CD4-positive, alpha-beta T cell treated with Interleukin-4 for 4 hours (primary cell): ENCODE measurements around the gene PDE3A.
"Not testable (repeated sequence)": the region's sequence is repeated elsewhere in the genome, so short reads cannot be mapped to it uniquely, and the experiment has no call there.

Source experiments
- DNase-seq: peaks from one replicate; pipeline ENCODE4 v3.0.0-alpha.2; 2020

The PDE3A gene

GRCh38 chr12:20368114-20368650 lies at the start of gene PDE3A:
TSS of gene PDE3A (plus strand) at chr12:20368537. CDS start at chr12:20369285, 748 bp downstream.
- no peak for DNase-seq

- DNase-seq = no peak
These were observed 49.0 kb upstream of the PDE3A start for GRCh38 chr12:20319366-20319765.

GRCh38 chr12:20320552-20320951 lies 47.8 kb upstream of the PDE3A start:
- DNase-seq = no peak

GRCh38 chr12:20330826-20331505 lies 37.4 kb upstream of the PDE3A start:
- not testable (repeated sequence) for DNase-seq

- DNase-seq = no peak
These were observed 29.3 kb upstream of the PDE3A start for GRCh38 chr12:20339060-20339459.

- DNase-seq = no peak
These were observed 26.2 kb upstream of the PDE3A start for GRCh38 chr12:20342111-20342510.

GRCh38 chr12:20345866-20346265 lies 22.5 kb upstream of the PDE3A start:
- no peak for DNase-seq

GRCh38 chr12:20350026-20350425 lies 18.3 kb upstream of the PDE3A start:
- DNase-seq = no peak

GRCh38 chr12:20350495-20350894 lies 17.8 kb upstream of the PDE3A start:
- DNase-seq = no peak

GRCh38 chr12:20351406-20351805 lies 16.9 kb upstream of the PDE3A start:
- DNase-seq = no peak

- DNase-seq = no peak
These were observed 12.3 kb upstream of the PDE3A start for GRCh38 chr12:20356048-20356447.

- no peak for DNase-seq
These were observed 7.9 kb upstream of the PDE3A start for GRCh38 chr12:20360407-20360806.

- no peak for DNase-seq
These were observed 6.9 kb upstream of the PDE3A start for GRCh38 chr12:20361416-20361815.

GRCh38 chr12:20364501-20364900 lies 3.8 kb upstream of the PDE3A start:
- no peak for DNase-seq

- no peak for DNase-seq
These were observed 1.4 kb upstream of the PDE3A start for GRCh38 chr12:20366776-20367409.

- no peak for DNase-seq
These were observed 689 bp upstream of the PDE3A start for GRCh38 chr12:20367583-20368113.

GRCh38 chr12:20368651-20369304 lies 441 bp downstream of the PDE3A start:
- no peak for DNase-seq

- DNase-seq = no peak
These were observed 1.1 kb downstream of the PDE3A start for GRCh38 chr12:20369305-20370013.

- DNase-seq = no peak
These were observed 1.7 kb downstream of the PDE3A start for GRCh38 chr12:20370014-20370386.

- DNase-seq = no peak
These were observed 2.7 kb downstream of the PDE3A start for GRCh38 chr12:20370866-20371519.

GRCh38 chr12:20372326-20373096 lies 4.2 kb downstream of the PDE3A start:
- DNase-seq = no peak

GRCh38 chr12:20374795-20375194 lies 6.5 kb downstream of the PDE3A start:
- no peak for DNase-seq
